ENCODE results near the gene SLC26A5. TPM values are rescaled to one million over a fixed set of nuclear protein-coding genes. Genes with fewer than 3 reads are reported as not detected.

Gene SLC26A5
- total and polyA plus RNA-seq, 2 donors (not counting 3 experiments of a cell fraction or from before 2014, with no cell fraction given), result not detected

DNA sequence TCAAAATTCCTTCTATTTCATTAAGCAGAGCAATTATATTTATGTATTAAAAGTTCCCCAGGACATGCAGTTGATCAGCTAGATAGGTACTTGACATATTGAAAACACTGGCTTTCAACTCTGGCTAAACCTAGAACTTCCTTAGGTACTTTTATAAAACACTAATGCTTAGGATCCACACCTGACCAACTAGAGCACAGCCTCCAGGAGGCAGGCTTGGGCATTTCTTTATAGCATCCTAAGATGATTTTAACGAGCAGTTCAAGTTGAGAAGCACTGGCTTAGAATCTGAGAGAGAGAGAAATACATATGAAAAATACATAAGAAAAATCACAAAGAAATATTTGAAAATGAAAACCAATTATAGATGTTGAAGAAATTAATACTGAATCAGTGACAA lies 20.8 kb downstream of the SLC26A5 start:
- Histone ChIP-seq H3K4me1 (ENCODE audit: control insufficient read depth, extremely low read depth, insufficient read depth, low read length) (no peaks in the 10 kb centered on the region), H3K27ac (ENCODE audit: insufficient read depth, low read depth, low read length) (no peak overlapping the region), H3K4me2 (ENCODE audit: insufficient read depth, low read length) (no peak overlapping the region), H3K9me3 (replicated peaks; ENCODE audit: control insufficient read depth, insufficient read depth, low read length) (no peaks in the 10 kb centered on the region), H3K27me3 (ENCODE audit: control insufficient read depth in 2 of 2, insufficient read depth in 2 of 2, low read length in 2 of 2) (peaks cover 4 to 5% of the 10 kb centered on the region in 2 experiments), H3K79me2 (ENCODE audit: control insufficient read depth, insufficient read depth, low read length) (no peaks in the 10 kb centered on the region), H3K9ac (replicated peaks; ENCODE audit: extremely low read depth, insufficient read depth, low read length) (no peak overlapping the region), H3K36me3 (ENCODE audit: control insufficient read depth in 2 of 2, extremely low read depth in 1 of 2, insufficient read depth in 2 of 2, low read length in 2 of 2) (no peaks in the 10 kb centered on the region), H4K20me1 (replicated peaks; ENCODE audit: control insufficient read depth, extremely low read depth, insufficient read depth, low read length) (no peaks in the 10 kb centered on the region), H3K4me3 (replicated peaks in 1 of 3; ENCODE audit: insufficient read depth in 1 of 3, low read depth in 1 of 3, low read length in 3 of 3) (no peak overlapping the region), H2AFZ (ENCODE audit: low read depth, low read length) (no peak overlapping the region), H3K9me1 (replicated peaks; ENCODE audit: control insufficient read depth, extremely low read depth, insufficient read depth, low read length) (no peaks in the 10 kb centered on the region)
- dilution Hi-C loops (cut with MboI; ENCODE audit: extremely low pct_ligation_motif_present, low sequenced_read_pairs) (no loop called here), intact Hi-C loops (cut with micrococcal nuclease) (no loop called here)
- TF ChIP-seq GATA2 (IDR thresholded peaks at IDR 0.05; ENCODE audit: insufficient read depth, insufficient read length, low read depth, low read length), result no peak
- TF ChIP-seq EZH2 (IDR thresholded peaks at IDR 0.05; ENCODE audit: borderline replicate concordance, low read depth, low read length, severe bottlenecking), result no peak
- DNase-seq (ENCODE audit: low read depth, low spot score), result no peak
- no TSS peak for BruUV-seq (replicated peaks)
- ChIA-PET CTCF (interaction anchor here (1.4 kb wide), 1 partner anchor 11 kb away, joined by 4 read pairs; no protein-coding TSS in a partner anchor), POLR2A (no interaction called here)
- FAIRE-seq, result no peak

DNA sequence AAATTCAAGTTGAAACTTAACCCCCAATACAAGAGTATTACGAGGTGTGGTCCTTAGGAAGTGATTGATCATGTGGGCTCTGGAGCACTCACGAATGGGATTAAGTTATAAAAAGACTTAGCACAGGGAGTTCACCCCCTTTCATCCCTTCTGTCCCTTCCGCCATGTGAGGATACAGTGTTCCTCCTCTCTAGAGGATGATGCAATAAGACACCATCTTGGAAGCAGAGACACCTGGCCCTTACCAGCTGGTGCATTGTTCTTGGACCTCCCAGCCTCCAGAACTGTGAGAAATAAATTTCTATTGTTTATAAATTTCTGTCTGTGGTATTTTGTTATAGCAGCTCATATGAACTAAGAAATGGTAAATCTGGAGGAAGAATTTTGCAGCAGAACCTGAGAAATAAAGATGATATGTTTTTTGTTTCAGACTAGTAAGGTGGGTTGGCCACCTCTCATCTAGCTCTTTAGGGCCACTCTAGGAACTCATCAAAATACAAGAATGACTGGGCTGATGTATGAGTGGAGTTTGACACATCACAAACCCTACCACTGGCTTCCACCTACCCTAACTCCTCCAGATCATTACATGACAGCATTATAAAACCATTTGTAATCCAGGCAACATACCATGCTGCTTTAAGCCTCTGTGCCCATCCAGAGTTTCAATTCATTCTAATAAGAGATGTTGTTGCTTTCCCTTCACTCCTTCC lies 22.4 kb downstream of the SLC26A5 start:
- H3K9me3 ChIP-seq (replicated peaks; ENCODE audit: control insufficient read depth, insufficient read depth, low read length), result no peaks in the 10 kb centered on the region
- dilution Hi-C loops (cut with MboI; ENCODE audit: extremely low pct_ligation_motif_present, low sequenced_read_pairs) (no loop called here), intact Hi-C loops (cut with micrococcal nuclease) (no loop called here)
- no peak overlapping the region for H3K4me3 ChIP-seq (replicated peaks in 1 of 3; ENCODE audit: insufficient read depth in 1 of 3, low read depth in 1 of 3, low read length in 3 of 3)
- H3K36me3 ChIP-seq (ENCODE audit: control insufficient read depth in 2 of 2, extremely low read depth in 1 of 2, insufficient read depth in 2 of 2, low read length in 2 of 2), result no peaks in the 10 kb centered on the region
- H3K9me1 ChIP-seq (replicated peaks; ENCODE audit: control insufficient read depth, extremely low read depth, insufficient read depth, low read length), result no peaks in the 10 kb centered on the region
- DNase-seq (ENCODE audit: low read depth, low spot score), result no peak
- no peaks in the 10 kb centered on the region for H4K20me1 ChIP-seq (replicated peaks; ENCODE audit: control insufficient read depth, extremely low read depth, insufficient read depth, low read length)
- H3K4me2 ChIP-seq (ENCODE audit: insufficient read depth, low read length), result no peak overlapping the region
- ChIA-PET CTCF (no interaction called here), POLR2A (no interaction called here)
- TF ChIP-seq JUN (IDR thresholded peaks at IDR 0.05; ENCODE audit: borderline replicate concordance, insufficient read depth, insufficient read length, low read depth) (no peak), POLR2A (IDR thresholded peaks at IDR 0.05; ENCODE audit: low read depth, low read length) (no peak), FOS (IDR thresholded peaks at IDR 0.05; ENCODE audit: borderline replicate concordance, insufficient read depth, low read length) (no peak), MYC (IDR thresholded peaks at IDR 0.05; ENCODE audit: low read depth, low read length) (no peak), POLR2AphosphoS5 (IDR thresholded peaks at IDR 0.05; ENCODE audit: insufficient read depth, low read depth, low read length) (no peak), MAX (IDR thresholded peaks at IDR 0.05; ENCODE audit: insufficient read depth, insufficient read length) (no peak), GATA2 (IDR thresholded peaks at IDR 0.05; ENCODE audit: insufficient read depth, insufficient read length, low read depth, low read length) (no peak), EZH2 (IDR thresholded peaks at IDR 0.05; ENCODE audit: borderline replicate concordance, low read depth, low read length, severe bottlenecking) (no peak)
- TF ChIP-seq, protein P1, sequence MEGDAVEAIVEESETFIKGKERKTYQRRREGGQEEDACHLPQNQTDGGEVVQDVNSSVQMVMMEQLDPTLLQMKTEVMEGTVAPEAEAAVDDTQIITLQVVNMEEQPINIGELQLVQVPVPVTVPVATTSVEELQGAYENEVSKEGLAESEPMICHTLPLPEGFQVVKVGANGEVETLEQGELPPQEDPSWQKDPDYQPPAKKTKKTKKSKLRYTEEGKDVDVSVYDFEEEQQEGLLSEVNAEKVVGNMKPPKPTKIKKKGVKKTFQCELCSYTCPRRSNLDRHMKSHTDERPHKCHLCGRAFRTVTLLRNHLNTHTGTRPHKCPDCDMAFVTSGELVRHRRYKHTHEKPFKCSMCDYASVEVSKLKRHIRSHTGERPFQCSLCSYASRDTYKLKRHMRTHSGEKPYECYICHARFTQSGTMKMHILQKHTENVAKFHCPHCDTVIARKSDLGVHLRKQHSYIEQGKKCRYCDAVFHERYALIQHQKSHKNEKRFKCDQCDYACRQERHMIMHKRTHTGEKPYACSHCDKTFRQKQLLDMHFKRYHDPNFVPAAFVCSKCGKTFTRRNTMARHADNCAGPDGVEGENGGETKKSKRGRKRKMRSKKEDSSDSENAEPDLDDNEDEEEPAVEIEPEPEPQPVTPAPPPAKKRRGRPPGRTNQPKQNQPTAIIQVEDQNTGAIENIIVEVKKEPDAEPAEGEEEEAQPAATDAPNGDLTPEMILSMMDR (IDR thresholded peaks at IDR 0.05; ENCODE audit: extremely low read depth in 1 of 2, insufficient read depth in 1 of 2, low read depth in 1 of 2, low read length in 2 of 2), result no peak
- H3K27me3 ChIP-seq (ENCODE audit: control insufficient read depth in 2 of 2, insufficient read depth in 2 of 2, low read length in 2 of 2), result peaks cover 4 to 5% of the 10 kb centered on the region in 2 experiments
- H3K9ac ChIP-seq (replicated peaks; ENCODE audit: extremely low read depth, insufficient read depth, low read length), result no peak overlapping the region
- FAIRE-seq, result no peak
- no peaks in the 10 kb centered on the region for H3K79me2 ChIP-seq (ENCODE audit: control insufficient read depth, insufficient read depth, low read length)
- H2AFZ ChIP-seq (ENCODE audit: low read depth, low read length), result no peak overlapping the region
- H3K27ac ChIP-seq (ENCODE audit: insufficient read depth, low read depth, low read length), result no peak overlapping the region
- BruUV-seq (replicated peaks), result no TSS peak
- no peaks in the 10 kb centered on the region for H3K4me1 ChIP-seq (ENCODE audit: control insufficient read depth, extremely low read depth, insufficient read depth, low read length)
